Activated CD8-positive, alpha-beta memory T cell treated with anti-CD3 and anti-CD28 coated beads, Interleukin-2, amount 50 U/mL, for 24 hours (primary cell): ENCODE measurements around the gene CDK6.

Source experiments
- DNase-seq: peaks from one replicate; pipeline ENCODE4 v3.0.0-alpha.2; 2020; ENCODE audit errors: extremely low read depth

CDK6 gene

DNA sequence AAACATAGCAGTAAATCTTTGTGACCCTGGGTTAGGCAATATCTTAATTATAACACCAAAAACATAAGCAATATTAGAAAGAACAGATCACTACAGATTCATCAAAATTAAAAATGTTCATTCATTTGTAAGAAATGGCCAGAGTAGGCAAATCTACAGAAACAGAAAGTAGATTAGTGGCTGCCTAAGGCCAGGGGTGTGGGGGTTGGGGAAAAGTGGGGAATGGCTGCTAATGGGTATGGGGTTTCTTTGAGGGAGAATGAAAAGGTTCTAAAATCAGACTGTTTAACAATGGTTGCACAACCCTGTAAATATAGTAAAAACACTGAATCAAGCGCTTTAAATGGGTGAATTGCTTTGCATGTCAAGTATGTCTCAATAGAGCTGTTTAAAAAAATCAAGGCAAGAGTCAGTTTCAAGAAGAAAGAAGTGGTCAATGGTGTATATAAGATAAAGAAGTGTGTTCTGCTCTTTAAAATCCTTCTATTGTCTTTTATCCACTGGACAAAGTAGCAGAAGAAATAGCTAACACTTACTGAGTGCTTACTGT, 42.6 kb downstream of the CDK6 start:
- DNase-seq, result no peak

DNA sequence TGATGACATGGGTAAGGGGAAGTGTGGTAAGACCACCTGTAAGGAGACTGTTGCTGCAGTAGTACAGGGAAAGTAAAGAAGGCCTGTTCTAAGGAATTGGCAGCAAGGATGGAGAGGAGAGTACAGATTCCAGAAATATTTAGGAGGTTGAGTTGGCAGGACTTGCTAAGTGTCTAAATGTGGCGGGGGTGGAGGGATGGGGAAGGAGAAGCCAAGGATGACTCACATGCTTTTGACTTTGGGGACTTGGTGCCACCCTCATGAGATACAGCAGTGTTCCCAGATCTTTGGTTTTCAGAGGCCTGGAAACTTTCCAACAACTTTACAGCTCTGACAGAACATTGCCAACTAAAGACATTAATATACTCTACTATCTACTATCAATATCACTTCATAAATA, 45.4 kb downstream of the CDK6 start:
- no peak for DNase-seq

DNA sequence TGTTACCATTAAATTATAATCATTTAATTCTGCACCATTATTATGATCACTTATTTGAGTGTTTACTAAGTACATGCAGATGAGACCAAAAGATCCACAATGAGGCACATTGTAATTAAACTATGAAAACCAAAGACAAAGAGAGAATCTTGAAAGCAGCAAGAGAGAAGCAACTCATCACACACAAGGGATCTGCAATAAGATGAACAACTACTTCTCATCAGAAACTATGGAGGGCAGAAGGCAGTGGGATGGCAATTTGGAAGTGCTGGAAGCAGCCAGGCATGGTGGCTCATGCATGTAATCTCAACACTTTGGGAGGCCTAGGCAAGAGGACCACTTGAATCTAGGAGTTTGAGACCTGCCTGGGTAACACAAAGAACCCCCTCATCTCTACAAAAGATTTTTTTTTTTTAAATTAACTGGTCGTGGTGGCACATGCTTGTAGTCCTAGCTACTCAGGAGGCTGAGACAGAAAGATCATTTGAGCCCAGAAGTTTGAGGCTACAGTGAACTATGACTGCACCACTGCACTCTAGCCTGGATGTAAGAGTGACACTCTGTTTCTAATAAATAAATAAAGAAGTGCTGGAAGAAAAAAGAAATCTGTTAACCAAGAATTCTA, 47.7 kb downstream of the CDK6 start:
- no peak for DNase-seq

DNA sequence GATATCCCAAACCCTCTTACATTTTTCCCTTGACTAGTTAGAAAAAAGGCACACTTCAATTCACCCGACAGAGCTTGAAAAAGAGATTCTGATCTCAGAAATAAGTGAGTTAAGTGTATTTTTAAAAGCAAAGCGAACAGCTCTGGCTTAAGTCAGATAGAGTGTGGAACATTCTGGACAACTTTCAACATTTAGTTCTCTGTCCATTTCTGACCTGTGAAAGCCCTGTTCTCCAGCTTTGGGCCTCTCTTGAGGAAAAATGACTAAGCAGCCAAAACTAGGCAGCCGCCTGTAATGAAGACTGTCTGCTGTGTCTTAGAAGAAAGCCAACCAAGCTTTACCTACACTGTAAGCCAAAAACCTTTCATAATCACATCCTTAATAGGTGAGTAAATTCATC, 50.5 kb downstream of the CDK6 start:
- no peak for DNase-seq

DNA sequence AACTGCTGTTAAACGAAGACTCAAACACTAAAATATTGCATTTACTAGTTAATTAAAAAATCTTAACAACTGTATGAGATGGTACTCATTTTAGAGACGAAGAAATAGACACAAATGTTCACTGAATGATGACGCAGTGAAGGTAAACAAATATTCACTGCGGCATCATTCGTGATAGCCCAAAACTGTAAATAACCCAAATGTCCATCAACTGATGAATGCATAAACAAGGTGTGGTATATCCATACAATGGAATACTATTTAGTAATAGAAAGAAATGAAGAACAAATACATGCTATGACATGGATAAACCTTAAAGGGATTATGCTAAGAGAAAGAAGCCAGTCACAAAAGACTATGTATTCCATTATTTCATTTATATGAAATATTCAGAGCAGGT, 51.4 kb downstream of the CDK6 start:
- no peak for DNase-seq

DNA sequence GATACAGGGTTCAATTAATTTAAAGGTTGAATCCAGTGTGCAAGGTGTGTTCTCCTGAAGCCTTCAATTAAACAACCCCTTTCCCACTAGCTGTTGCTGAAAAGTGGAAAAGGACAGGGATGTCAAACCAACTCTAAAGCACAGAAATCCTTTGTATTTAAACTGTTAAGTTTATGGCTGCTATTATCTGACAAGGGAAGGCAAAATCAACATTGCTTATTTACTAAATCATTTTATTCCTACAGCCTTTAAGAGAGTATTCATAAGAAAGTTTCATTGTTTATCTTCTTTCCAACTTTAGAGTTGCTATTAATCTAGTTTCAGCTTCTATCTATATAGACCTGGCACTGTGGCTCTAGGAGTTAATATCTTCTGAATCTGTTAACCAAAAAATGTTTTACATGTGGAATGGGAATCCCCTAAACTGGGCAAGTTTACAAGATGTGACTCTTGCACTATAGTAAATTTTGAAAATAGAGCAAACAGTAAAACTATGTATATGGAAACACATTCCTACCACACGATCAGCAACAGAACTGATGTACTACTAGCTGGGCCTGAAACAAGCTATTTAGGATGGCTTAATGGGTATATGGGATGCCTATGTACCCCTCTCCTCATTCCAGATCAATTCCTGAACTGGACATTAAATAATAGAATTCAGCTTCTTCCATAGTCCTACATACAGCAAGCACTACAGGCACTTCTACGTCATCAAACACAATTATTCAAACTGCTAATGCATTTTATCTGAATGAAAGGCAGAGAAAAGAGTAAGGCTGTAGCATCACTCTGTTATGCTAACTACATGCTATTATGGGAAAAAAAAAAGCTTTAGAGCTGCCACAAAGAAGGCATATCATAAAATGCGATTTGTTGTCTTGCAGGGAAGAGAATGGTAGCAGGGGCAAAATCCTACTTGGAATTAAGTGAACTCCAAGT, 52.8 kb downstream of the CDK6 start:
- DNase-seq, result no peak

- no peak for DNase-seq
Measured at GRCh38 chr7:92782855-92783254, 53.5 kb downstream of the CDK6 start.

DNA sequence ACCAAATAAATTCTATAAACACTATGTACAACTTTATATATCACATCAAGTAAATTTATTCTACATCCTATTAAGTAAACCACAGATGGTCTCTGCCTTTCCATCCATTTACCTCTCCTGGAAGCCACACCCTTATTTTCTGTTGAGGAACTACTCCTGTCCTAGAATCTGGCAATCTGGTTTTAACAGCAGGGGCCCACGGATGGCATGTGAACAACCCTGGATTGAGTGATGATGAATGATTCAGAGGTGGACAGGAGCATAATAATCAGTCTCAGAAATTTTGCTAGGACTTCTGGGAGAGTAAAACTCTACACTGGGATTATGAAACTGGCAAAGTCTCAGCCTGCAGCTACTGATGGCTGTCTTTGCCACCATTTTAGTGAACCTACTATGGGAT, 54.1 kb downstream of the CDK6 start:
- no peak for DNase-seq

- DNase-seq, result no peak
Measured at GRCh38 chr7:92781117-92781720, 55.2 kb downstream of the CDK6 start.

GRCh38 chr7:92778972-92779371, 57.4 kb downstream of the CDK6 start:
- DNase-seq, result no peak

DNA sequence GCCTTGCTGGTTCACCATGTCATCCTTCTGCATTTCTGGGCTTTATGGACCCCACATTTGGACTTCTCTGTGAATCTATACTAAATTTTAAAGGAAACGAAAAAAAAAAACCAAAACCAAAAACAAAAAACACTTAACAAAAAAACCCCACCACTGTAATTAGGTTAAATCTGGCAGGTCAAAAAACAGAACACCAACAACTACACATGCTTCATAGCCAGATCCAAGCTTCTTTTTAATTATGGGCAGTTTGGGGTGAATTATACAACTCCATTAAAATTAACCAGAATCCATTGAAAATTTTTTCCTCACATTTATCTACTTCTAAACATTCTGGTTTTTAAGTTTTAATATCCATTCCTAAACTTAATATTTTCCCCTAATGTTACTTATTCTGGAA, 58.4 kb downstream of the CDK6 start:
- no peak for DNase-seq

DNA sequence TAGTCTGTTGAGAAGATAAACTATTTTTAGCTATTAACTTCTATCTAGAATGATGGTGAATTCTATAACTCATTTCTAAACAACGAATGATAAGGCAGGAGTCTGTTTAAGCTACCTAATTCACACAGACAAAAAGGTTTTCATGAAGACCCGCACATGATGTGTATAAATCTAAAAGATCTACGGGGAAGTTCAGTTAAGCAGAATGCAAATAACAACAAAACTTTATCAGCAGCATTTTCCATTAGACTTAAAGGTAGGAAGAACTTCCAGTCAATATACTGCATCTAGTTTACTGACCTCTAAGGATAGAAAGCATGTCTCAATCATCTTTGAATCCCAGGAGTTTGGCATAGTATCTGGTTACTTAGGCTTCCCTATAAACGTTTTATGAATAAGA, 62.6 kb downstream of the CDK6 start:
- no peak for DNase-seq

GRCh38 chr7:92769844-92770243, 66.5 kb downstream of the CDK6 start:
- DNase-seq, result no peak

DNA sequence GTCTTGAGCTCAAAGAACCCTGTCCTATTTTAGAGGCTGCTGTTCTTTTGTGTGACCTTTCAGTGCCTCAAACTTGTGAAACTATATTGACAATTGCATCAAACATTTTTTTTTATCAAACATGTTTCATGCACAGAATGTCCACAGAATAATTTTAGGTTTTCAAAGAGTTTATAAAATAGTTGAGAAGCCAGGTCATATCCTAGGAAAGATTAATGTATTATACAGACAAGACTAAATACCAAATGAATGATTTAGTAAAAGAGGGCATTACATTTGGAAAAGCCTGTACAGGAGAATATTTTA, 67.0 kb downstream of the CDK6 start:
- DNase-seq, result no peak

- peak; percentile 8 for DNase-seq
Measured at GRCh38 chr7:92768501-92769393, 67.6 kb downstream of the CDK6 start.

- DNase-seq, result no peak
Measured at GRCh38 chr7:92767437-92767836, 68.9 kb downstream of the CDK6 start.

DNA sequence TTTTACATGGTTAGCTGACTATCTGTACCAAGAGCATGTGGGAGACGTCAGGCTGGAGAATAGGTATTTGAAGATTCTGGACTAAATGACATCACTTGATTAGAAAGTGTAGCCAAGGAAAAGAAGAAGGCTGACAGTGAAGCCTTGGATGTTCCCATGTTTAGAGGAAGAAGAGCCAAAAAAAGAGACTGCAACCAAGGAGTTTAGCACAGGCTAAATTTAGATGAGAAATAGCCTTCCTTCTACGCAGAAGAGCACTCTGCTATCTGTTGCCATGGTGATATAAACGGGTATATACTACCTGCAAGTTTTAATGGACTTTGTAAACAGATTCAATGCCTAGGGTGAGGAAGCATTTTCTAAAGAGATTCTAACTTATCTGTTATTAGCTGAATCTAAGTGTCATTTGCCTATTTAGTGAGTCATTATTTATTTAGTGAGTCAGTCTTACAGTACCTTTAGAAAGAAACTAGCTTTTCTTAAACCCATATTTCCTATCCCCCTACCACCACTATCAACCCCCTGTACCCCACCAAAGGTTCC, 69.8 kb downstream of the CDK6 start:
- DNase-seq, result no peak

DNA sequence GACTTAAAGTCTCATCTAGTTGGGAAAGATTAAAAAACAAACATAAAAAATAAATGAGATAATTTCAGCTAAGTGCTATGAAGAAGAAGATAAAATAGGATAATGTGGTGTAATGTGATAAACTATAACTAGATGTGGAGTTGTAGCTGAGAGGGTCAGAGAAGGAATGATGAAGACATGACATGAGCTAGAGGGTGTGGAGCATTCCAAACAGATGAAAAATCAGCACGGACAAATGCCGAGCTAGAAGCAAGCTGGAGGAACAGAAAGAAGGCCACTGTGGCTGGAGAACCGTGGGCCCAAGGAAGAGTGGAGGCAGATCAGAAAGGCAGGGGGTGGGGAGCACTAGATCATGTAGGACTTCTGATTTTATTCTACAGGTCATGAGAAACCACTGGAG, 70.6 kb downstream of the CDK6 start:
- DNase-seq, result no peak

DNA sequence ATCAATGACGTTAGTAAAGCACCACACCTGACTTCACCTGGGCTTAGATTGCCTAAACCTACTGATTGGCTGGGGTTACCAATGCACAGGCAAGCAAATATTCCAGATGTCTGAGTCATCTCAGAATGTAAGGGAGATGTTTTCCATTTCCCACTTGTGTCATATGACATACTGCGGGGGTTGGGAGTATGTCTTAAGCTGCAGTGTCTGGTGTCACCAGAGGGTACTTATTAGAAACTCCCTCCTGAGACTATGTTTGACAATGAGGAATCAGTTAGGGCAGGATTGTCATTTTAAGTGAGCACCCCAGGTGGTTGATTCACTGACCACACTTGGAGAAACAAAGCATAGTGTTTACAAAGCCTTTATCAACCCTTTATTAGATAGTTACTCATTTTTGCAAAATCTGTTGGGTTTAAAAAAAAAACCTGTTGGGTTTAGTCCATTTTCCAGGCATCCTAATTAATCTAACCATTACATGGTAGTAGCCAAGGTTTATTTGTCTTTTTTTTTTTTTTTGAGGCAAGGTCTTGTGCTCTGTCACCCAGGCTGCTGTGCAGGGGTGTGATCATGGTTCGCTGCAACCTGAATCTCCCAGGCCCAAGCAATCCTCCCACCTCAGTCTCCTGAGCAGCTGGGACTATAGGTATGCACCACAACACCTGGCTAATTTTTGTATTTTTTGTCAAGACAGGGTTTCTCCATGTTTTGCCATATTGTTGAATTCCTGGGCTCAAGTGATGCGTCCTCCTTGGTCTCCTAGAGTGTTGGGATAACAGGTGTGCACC, 72.5 kb downstream of the CDK6 start:
- DNase-seq, result no peak

DNA sequence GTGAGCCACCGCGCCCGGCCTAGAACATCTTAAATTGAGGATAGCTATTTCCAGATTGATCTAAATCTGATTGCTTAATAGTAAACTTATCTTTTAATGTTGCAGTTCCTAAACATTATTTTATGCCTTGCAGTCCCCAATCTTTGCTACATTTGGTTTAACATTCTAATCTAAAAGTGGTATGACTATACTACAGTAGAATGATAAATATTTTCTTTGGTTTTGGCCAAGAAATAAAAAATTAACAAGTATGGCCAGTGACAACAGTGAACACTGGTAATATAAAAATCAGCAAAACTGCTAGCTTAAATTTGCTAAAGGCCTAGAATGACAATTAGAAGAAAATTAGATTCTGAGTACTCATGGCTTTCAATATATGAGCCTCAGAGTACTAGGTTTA, 73.5 kb downstream of the CDK6 start:
- DNase-seq, result no peak
